ENCODE results near the gene MT1M. TPM values are rescaled to one million over a fixed set of nuclear protein-coding genes. Genes with fewer than 3 reads are reported as not detected.

MT1M gene
- total RNA-seq, 4 donors from 2014 or later: 5.3 to 10.0 (median 7.3) TPM; not detected in 1

- no peak for DNase-seq
- H3K27ac ChIP-seq: peak overlapping the region; percentile 74 to 80 (median 76)
- TF ChIP-seq POLR2A (IDR thresholded peaks at IDR 0.05): no peak
- TF ChIP-seq CTCF (IDR thresholded peaks at IDR 0.05 in 4 of 5, conservative IDR thresholded peaks at IDR 0.05 in 1 of 5): no peak
- peaks cover 0 to 6% (median 0%) of the 10 kb centered on the region in 3 donors for H3K27me3 ChIP-seq
- peak overlapping the region; percentile 55 to 61 (median 60) for H3K4me3 ChIP-seq
- no peaks in the 10 kb centered on the region for H3K36me3 ChIP-seq
- no peak for ATAC-seq
- no peaks in the 10 kb centered on the region for H3K9me3 ChIP-seq
- H3K4me1 ChIP-seq: peaks cover 10 to 13% of the 10 kb centered on the region in 2 donors
- intact Hi-C loops (cut with DNase I; ENCODE audit: low total_unique reads) (loop anchor here (2.0 kb wide), 1 partner anchor 71 kb away; no protein-coding TSS in a partner anchor), in situ Hi-C loops (cut with MboI; ENCODE audit: low sequenced_read_pairs in 4 of 4) (no loop called here)
Measured at GRCh38 chr16:56631832-56632155, 665 bp upstream of the MT1M start.

DNA sequence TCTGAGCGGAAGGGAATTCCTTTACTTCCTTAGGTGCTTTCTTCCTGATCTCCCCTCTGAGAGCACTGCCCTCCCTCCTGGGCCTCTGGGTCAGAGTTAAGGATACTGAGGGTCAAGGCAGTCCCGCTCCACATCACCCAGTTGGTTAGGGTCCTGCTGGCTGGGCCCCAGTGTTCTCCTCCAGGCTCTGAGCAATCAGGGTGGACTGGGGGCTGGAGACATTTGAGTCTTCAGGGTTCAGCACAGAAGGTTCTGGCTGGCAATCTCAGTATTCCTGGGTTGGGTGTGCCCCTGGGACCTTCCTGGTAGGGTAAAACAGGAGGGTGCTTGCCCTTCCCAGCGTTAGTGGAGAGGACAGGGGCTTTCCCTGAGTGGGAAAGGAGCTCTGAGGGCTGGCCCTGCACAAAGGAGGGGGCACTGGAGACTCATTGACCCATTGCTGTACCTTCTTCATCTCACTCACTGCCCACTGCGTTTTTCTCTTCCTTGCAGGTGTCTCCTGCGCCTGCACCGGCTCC, 448 bp downstream of the MT1M start:
- in situ Hi-C loops (cut with MboI; ENCODE audit: low sequenced_read_pairs in 4 of 4): no loop called here
- ATAC-seq (no peak), DNase-seq (no peak)
- H3K27ac ChIP-seq: peak overlapping the region; percentile 74 to 80 (median 76)
- TF ChIP-seq CTCF (IDR thresholded peaks at IDR 0.05 in 4 of 5, conservative IDR thresholded peaks at IDR 0.05 in 1 of 5): no peak
- TF ChIP-seq POLR2A (IDR thresholded peaks at IDR 0.05): no peak
- intact Hi-C loops (cut with DNase I; ENCODE audit: low total_unique reads): no loop called here
- no peaks in the 10 kb centered on the region for H3K9me3 ChIP-seq
- H3K27me3 ChIP-seq: peaks cover 0 to 6% (median under 1%) of the 10 kb centered on the region in 3 donors
- H3K36me3 ChIP-seq: no peaks in the 10 kb centered on the region
- peaks cover 3 to 8% of the 10 kb centered on the region in 2 donors for H3K4me1 ChIP-seq
- peak overlapping the region; percentile 55 to 61 (median 60) for H3K4me3 ChIP-seq

- no peaks in the 10 kb centered on the region for H3K9me3 ChIP-seq
- H3K4me3 ChIP-seq: peak overlapping the region in 3 of 4 donors; percentile 59 to 61 (median 60)
- in situ Hi-C loops (cut with MboI; ENCODE audit: low sequenced_read_pairs in 4 of 4) (no loop called here), intact Hi-C loops (cut with DNase I; ENCODE audit: low total_unique reads) (no loop called here)
- no peak for ATAC-seq
- TF ChIP-seq CTCF (IDR thresholded peaks at IDR 0.05 in 4 of 5, conservative IDR thresholded peaks at IDR 0.05 in 1 of 5) (no peak), POLR2A (IDR thresholded peaks at IDR 0.05) (no peak)
- peak overlapping the region in 3 of 4 donors; percentile 74 to 76 (median 75) for H3K27ac ChIP-seq
- no peak for DNase-seq
- H3K27me3 ChIP-seq: peaks cover 0 to 7% (median 6%) of the 10 kb centered on the region in 3 donors
- H3K36me3 ChIP-seq: no peaks in the 10 kb centered on the region
- H3K4me1 ChIP-seq: peaks cover 4 to 9% of the 10 kb centered on the region in 2 donors
Measured at GRCh38 chr16:56633535-56633934, 1.1 kb downstream of the MT1M start.

- in situ Hi-C loops (cut with MboI; ENCODE audit: low sequenced_read_pairs in 4 of 4) (no loop called here), intact Hi-C loops (cut with DNase I; ENCODE audit: low total_unique reads) (no loop called here)
- TF ChIP-seq POLR2A (IDR thresholded peaks at IDR 0.05) (no peak), CTCF (IDR thresholded peaks at IDR 0.05 in 4 of 5, conservative IDR thresholded peaks at IDR 0.05 in 1 of 5) (no peak)
- peaks cover 3 to 7% (median 6%) of the 10 kb centered on the region in 3 donors for H3K27me3 ChIP-seq
- no peak overlapping the region for H3K27ac ChIP-seq
- ATAC-seq: no peak
- peak overlapping the region in 1 of 4 donors; percentile 3 for H3K4me3 ChIP-seq
- no peak for DNase-seq
- peaks cover 8 to 16% of the 10 kb centered on the region in 2 donors for H3K4me1 ChIP-seq
- H3K36me3 ChIP-seq: no peaks in the 10 kb centered on the region
- no peaks in the 10 kb centered on the region for H3K9me3 ChIP-seq
Measured at GRCh38 chr16:56634715-56635440, 2.4 kb downstream of the MT1M start.

Measured in gastrocnemius medialis (tissue), 4 donors.